22Rv1 (cell line): Measurements from ENCODE around the gene TMEM245.
"Not testable (repeated sequence)": the region's sequence is repeated elsewhere in the genome, so short reads cannot be mapped to it uniquely, and the experiment has no call there.

ENCODE experiments used
- H3K27ac ChIP-seq: fragments of 450-650 bp; 2 replicates; pipeline ENCODE4 v1.5.1; 2017
- ZFX ChIP-seq: fragments of 450-650 bp; IDR thresholded peaks from 2 replicates; pipeline ENCODE4 v1.6.1; 2017; ENCODE audit warnings: antibody characterized with exemption, borderline replicate concordance
- TF ChIP-seq, protein P1 (sequence below): fragments of 450-650 bp; IDR thresholded peaks from 2 replicates; pipeline ENCODE4 v1.5.1; 2017; ENCODE audit warnings: mild to moderate bottlenecking

TMEM245 gene

DNA sequence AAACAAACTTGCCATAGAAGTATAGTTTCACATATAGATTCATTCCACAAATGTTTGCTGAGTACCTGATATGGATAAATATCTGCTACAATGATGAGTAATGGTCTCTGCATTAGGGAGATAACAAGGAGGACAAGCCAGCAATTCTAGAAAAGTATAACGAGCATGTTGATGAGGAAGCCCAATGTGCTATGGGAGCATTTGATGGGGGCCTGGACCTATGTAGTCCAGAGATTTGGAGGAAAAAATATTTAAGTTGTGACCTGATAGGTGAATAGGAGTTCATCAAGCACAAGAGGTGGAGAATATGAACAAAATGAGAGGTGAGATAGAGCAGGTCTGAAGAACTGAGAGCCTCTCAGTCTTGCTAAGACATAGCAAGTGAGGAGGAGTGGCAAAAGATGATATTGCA, 14.4 kb upstream of the TMEM245 start:
- H3K27ac ChIP-seq, result no peak overlapping the region
- TF ChIP-seq, protein P1, sequence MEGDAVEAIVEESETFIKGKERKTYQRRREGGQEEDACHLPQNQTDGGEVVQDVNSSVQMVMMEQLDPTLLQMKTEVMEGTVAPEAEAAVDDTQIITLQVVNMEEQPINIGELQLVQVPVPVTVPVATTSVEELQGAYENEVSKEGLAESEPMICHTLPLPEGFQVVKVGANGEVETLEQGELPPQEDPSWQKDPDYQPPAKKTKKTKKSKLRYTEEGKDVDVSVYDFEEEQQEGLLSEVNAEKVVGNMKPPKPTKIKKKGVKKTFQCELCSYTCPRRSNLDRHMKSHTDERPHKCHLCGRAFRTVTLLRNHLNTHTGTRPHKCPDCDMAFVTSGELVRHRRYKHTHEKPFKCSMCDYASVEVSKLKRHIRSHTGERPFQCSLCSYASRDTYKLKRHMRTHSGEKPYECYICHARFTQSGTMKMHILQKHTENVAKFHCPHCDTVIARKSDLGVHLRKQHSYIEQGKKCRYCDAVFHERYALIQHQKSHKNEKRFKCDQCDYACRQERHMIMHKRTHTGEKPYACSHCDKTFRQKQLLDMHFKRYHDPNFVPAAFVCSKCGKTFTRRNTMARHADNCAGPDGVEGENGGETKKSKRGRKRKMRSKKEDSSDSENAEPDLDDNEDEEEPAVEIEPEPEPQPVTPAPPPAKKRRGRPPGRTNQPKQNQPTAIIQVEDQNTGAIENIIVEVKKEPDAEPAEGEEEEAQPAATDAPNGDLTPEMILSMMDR, result no peak
- TF ChIP-seq ZFX, result no peak

DNA sequence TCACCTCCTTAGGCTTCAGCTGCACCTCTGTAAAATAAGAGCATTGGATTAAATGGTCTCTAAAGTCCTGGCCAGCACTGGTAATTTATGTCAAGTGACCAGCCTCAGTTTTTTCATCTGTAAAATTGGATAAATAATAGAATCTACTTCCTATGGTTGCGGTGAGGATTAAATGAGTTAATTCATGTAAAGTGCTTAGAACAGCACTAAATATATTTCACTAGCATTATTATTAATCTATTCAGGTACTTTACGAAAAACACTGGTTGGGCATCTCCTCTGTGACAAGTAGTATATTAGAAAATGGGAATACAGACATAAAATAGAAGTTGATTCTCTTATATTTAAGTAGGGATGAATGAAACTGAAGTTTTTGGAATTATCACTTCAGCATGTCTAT, 13.8 kb upstream of the TMEM245 start:
- no peak overlapping the region for H3K27ac ChIP-seq
- no peak for TF ChIP-seq ZFX
- TF ChIP-seq, protein P1, result no peak

DNA sequence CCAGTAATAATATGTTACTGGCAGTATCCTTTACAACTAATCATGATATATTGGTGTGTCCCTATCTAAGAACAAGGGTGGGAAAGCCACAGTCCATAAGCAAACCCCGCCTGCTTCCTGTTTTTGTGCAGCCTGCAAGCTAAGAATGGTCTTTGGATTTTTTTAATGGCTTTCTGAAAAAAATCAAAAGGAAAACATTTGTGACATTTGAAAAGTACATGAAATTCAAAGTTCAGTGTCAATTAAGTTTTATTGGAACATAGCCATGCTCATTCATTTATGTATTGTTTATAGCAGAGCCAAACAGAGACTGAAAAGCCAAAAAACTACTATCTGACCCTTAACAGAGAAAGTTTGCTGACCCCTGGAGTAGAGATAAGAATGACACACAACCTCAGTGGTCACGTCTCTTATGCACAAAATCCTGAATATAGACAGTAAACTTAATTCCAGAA, 12.8 kb upstream of the TMEM245 start:
- H3K27ac ChIP-seq, result no peak overlapping the region
- TF ChIP-seq, protein P1, result no peak
- no peak for TF ChIP-seq ZFX

DNA sequence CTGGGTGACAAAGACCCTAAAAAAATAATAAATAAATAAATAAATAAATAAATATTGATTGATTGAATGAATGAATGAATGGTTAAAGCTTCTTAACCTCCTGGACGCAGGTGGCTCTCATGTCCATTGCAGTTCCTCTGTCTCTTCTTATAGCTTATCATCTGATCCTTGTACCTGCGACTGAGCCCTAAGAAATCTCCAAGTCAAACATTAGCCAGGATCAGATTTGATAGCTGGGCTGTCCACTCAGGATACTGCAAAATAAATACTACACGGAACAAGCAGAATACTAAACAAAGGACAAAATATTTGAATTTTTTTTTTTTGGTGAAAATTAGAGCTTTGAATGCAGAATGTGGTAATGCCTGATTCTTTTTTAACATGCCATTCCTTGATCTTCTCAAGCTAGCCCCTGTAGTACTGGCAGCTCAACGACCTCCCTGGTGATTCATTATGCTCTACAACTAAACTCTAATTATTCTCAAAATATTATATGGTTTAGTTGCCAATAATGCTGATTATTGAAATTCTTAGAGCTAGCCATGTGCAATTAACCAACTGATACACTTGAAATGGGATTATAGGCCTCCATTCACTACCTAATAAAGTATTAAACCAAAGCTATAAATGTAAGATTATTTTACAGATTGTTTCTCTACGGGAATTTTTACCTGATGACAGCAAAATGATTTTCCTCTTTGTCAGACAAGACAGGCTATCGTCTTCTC, 9.9 kb upstream of the TMEM245 start:
- H3K27ac ChIP-seq, result no peak overlapping the region
- no peak for TF ChIP-seq ZFX
- TF ChIP-seq, protein P1, result no peak

DNA sequence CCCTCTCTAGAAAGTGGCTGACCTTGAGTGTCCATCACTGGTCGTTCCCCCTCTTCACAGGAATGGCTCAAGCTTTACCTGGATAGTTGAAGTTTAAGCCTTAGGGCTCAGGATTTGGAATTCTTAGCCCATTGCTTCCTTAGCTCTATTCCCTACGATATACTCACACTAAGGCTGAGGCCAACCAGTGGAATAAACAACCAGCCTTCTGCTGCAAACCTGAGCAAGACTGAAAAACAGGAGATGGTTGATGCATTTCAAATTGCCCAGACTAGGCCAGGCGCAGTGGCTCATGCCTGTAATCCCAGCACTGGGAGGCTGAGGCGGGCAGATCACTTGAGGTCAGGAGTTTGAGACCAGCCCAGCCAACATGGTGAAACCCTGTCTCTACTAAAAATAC, 6.9 kb upstream of the TMEM245 start:
- H3K27ac ChIP-seq, result not testable (repeated sequence)

DNA sequence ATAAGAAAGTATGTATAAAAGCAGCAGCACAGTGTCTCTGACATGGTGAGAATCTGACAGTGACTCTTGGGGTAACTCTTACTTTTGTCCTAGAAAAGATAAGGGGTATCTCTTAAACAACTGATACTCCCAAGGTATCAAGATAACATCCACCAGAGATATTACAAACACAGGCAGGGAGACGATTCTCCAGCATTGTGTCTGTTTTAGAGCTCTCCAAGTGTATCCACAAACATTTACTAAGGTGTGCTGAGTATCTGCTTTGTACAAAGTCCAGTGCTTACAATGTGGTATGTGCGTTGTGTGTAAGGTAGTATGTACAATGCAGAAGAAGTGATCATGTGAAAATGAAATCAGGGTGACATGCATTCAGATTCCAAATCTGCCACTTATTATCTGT, 4.4 kb upstream of the TMEM245 start:
- TF ChIP-seq, protein P1, result no peak
- no peak for TF ChIP-seq ZFX
- H3K27ac ChIP-seq, result no peak overlapping the region

DNA sequence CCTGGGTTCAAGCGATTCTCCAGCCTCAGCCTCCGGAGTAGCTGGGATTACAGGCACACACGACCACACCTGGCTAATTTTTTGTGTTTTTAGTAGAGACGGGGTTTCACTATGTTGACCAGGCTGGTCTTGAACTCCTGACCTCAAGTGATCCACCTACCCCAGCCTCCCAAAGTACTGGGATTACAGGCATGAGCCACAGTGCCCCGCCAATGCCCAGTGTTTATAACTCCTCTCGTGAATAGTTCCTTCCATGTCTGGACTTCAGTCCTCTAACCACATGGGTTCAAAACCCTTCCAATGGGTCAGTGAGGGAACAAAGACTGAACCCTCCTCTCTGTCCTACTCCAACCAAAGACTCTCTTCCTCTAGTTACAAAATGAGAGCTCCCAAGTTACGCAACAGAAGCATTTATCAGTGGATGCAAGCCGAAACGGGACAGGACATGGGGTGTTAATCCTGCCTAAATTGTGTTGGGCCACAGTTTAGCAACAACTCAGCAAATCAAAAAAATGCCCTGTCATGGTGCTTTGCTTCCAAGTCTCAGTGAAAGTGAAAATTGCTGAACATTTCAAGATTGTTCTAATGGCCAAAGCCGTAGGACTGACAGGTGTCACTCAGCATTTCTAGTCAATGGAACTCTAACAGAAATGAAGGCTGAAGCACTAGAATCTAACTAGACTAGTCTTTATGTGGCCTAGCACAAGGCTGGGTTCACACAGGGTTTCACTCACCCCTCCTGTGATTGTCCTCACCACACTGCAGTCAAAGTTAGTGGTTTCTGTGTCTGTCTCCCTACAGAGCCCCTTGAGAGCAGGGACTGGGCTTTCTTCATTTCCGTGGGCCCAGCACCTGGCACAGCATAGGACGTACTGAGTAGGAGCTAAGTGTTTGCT, 3.2 kb upstream of the TMEM245 start:
- H3K27ac ChIP-seq, result no peak overlapping the region
- TF ChIP-seq, protein P1, result no peak
- no peak for TF ChIP-seq ZFX
